Activated naive CD8-positive, alpha-beta T cell treated with anti-CD3 and anti-CD28 coated beads, Interleukin-2, amount 50 U/mL, for 16 hours (primary cell): ENCODE data around the gene CIAO2A.
"Not testable (repeated sequence)": the region's sequence is repeated elsewhere in the genome, so short reads cannot be mapped to it uniquely, and the experiment has no call there.

Experiments used
- DNase-seq: peaks from one replicate; pipeline ENCODE4 v3.0.0-alpha.2; 2020; ENCODE audit warnings: low read depth, low spot score

The CIAO2A gene

DNA sequence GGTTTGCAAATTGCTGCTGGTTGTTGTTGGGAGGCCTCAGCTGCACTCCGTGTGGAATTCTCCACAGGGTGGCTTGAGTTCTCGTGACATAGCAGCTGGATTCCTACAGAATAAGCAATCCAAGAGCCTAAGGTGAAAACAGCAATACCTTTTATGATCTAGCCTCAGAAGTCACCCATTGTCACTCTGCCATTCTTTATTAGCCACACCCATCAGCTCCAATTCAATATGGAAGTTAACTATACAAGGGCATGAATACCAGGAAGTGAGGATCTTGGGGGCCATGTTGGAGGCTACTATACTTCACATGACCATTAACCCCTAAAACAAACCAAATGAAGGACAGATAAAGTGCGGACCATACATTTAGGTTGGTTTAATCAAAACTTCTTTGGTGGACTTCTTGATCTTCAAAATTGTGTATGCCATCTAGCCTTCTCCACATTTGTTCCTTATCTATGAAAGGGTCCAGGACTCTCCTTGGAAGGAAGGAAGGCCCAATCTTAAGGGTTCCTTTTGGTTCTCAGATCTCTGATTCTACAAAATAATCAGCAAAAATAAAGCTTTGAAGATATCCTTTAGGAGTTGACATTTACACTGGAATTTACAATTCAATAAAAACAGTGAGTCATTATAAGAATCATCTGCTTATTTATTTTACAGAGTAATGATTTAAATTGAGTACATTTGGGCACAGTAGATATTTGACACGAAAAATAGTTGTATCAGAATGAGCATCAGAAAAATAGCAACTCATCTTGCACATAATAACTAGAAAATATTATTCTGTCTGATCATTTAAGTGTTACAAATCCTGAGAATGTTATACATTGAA is 21.5 kb downstream of the CIAO2A start:
- no peak for DNase-seq

DNA sequence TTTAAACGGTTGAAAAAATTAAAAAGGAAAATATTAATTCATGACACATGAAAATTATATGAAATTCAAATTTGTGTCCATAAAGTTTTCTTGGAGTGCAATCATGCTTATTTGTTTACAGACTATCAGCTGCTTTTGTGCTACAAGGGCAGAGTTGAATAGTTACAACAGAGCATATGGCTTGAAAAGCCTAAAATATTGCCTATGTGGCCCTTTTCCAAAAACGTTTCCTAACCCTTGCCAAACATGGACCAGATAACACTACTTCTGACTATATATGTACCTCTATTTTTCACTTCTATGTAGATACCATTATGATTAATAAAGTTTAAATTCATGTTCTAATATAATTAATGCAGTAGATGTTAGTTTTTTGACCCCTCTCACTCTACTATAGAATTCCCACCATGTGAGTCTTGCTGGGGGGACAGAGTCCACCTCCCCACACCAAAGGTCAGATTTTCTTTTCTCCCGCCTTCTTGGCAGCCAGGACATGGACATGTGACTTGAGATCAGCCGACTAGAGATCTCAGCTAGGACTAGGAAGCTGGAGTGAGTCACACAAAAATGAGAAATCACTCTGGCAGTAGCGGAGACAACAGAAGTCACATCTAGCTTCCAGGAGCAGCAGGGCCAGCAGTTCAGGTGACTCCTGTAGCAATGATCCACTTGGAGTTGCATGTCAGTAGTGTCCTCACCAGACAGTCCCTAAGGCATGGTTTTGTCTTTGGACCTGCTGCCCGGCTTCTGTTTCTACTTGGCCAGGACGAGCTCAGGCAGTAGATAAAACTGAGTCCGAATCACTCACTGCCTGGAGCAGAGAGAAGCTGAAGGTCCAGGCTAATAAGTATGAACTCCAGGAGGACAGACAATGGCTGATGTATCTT is 22.4 kb downstream of the CIAO2A start:
- no peak for DNase-seq

DNA sequence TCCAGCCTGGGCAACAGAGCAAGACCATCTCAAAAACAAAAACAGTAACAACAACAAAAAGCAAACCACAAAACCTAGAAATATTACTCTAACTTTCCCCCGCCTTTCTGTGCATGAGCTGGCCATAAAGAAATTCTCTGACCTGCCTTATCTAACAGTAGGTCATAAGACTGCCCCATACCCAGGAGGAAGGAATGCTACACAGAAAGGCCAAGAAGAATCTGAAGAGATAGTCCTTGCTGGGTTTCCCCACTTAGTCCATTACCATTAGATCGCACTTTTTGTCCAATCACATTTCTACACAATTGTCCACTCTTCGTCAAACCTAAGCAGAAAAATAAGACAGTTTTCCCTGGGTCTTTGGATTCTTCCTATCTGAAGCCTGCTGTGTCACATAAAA is 23.5 kb downstream of the CIAO2A start:
- DNase-seq, result no peak

DNA sequence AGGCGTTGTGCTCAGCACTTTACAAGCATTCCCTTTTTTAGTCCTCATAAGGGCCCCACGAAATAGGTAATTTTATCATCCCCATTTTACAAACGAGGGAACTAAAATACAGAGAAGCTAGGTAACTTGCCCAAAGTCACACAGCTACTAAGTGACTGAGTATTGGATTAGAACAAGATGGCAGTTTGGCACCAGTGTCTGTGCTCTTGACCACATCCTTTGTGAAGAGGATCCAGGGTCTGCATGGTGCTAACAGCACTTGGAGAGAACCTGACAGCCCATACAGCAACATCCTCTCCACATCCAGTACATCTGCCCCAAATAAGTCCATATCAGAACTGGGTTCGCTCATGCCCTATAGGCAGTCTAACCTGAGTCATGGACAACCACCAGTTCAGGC is 25.5 kb downstream of the CIAO2A start:
- no peak for DNase-seq

DNA sequence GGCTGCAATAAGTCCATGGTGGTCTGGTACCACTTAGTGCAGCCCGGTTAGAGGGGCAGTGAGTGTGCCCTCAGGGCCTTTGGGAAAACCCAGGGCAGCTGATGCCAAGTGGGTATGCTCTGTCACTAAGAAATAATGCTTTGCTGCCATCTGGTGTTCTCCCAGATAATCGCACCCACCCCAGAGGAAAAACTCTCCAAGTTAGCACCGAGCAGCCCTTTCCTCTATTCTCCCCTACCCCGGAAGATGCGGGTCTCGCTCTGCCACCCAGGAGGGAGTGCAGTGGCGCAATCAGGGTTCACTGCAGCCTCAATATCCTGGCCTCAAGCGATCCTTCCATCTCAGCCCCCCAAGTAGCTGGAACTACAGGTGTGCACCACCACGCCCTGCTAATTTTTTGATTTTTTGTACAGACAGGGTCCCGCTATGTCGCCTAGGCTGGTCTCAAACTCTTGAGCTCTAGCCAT is 26.0 kb downstream of the CIAO2A start:
- DNase-seq, result peak; percentile 39

DNA sequence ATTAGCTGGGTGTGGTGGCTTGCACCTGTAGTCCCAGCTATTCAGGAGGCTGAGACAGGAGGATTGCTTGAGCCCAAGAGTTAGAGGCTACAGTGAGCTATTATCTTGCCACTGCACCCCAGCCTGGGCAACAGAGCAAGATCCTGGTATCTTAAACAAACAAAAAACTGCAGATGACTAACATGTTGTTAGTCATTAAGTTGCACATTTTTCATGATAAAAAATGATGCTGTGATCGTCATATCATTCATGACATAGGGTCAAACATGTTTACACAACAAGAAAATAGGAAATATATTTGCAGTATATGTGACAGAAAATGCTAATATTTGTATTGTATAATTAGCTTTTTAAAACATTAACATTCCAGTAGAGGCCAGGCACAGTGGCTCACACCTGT is 27.2 kb downstream of the CIAO2A start:
- DNase-seq, result no peak

DNA sequence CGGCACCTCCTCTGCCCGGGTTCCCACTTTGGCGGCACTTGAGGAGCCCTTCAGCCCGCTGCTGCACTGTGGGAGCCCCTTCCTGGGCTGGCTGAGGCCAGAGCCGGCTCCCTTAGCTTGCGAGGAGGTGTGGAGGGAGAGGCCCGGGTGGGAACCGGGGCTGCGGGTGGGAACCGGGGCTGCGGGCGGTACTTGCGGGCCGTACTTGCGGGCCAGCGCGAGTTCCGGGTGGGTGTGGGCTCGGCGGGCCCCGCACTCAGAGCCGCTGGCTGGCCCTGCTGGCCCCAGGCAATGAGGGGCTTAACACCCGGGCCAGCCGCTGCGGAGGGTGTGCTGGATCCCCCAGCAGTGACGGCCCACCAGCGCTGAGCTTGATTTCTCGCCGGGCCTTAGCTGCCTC is 32.9 kb downstream of the CIAO2A start:
- DNase-seq, result no peak

DNA sequence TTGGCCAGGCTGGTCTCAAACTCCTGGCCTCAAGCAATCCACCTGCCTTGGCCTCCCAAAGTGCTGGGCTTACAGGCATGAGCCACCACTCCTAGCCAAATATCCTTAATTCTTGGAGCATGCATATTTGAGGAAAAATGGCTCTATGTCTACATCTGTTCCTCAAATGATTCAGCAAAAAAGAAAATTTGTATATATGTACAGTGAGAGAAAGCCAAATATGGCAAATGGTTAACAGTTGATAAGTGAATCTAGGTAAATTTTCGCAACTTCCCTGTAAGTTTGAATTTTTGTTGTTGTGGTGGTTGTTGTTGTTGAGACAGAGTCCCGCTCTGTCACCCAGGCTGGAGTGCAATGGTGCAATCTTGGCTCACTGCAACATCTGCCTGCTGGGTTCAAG is 34.5 kb downstream of the CIAO2A start:
- DNase-seq, result not testable (repeated sequence)

DNA sequence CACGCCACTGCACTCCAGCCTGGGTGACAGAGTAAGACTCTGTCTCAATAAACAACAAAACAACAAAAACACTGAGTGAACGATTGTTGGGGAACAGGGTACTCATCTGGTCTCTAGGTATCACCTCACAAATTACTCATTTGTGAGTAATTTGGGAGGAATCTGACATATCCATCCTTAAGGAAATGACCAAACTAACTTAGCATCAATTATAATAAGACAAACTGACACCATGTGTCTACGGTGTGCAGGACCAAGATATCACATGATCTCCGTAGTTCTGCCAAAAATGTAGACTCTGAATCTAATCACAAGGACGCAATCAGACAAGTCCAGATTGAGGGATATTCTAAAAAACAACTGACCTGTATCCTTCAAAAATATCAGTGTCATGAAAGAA is 35.4 kb downstream of the CIAO2A start:
- no peak for DNase-seq

DNA sequence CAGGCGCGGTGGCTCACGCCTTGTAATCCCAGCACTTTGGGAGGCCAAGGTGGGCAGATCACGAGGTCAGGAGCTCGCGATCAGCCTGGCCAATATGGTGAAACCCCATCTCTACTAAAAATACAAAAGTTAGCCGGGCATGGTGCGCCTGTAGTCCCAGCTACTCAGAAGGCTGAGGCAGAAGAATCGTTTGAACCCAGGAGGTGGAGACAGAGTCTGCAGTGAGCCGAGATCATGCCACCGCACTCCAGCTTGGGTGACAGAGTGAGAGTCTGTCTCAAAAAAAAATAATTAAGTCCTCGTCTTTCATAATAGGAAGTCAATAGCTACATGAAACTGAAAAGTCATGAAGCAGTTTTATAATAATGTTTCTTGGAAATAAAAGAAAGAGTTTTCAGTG is 40.0 kb downstream of the CIAO2A start:
- not testable (repeated sequence) for DNase-seq

DNA sequence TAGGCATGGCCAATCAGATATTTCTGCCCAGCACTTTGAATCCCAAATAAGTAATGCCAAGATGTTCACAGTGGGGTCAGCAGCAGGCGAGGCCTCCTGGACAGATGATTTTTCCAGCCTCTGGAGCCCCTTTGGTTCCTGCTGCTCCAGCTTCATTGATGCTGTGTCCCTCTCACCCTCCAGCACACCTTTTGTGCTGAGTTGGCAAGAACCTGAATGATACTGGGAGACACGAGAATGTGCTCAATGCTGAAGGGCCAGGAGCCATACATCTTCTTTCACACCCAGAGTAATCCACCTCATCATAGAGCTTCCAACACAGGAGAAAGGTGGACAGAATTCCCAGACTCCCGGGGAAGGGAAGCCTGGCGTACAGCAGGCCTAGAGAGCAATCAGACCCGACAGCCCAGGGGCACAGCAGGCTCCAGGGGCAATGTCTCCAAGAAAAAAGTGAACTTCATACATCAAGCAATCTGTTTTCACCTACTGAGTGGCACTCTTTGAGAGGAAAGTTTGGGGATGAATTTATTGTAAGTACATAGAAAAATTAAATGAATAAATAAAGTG is 40.6 kb downstream of the CIAO2A start:
- no peak for DNase-seq

DNA sequence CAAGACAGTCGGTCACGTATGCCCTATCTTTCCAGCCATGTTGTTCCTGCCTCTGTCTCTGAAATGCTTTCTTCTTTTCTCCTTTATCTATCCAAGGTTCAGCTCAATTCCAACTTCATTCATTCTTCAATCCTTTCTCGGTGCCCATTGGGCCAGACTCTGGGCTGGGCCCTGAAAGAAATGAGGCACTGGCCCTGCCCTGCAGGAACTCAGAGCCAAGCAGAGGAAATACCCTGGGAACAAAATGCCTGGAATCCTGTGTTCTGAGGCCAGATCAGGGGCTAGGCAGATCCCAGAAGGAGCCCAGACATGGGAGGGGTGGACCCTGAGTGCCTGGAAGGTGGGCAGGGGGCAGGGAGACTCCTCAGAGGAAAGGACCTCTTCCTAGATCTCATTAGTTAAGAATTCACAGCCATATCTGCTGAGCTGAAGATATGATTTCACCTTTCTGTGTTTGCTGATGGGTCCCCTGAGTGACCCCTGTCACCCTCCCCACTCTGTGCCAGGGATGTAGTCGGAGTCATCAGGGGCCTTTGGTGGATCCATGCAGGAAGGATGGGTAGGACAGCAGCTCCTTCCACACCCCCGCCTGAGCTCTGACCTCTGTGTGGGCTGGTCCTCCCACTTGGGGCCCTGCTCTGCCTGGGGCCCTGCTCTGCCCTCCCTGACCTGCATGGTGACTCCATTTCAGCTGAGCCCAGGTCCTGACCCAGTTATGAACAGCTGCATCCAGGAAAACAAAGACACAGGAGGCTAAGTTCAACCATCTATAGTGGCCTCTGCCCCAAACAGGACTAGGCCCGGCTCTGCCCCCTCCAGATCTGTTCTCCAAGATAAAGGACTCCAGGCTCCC is 42.0 kb downstream of the CIAO2A start:
- DNase-seq, result no peak

DNA sequence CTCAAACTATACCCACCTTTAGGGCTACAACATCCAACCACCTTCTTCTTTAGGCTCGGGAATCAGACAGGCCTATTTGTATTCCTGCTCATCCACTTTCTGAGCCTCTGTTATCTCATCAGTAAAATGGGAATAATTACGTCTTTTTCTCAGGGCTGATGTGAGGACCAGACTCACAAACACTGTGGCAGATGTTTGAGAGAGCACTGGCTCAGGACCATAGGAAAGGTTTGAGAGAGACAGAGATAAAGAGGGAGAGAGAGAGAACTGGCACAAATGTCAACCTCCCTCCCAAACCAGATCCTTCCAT is 42.6 kb downstream of the CIAO2A start:
- no peak for DNase-seq

DNA sequence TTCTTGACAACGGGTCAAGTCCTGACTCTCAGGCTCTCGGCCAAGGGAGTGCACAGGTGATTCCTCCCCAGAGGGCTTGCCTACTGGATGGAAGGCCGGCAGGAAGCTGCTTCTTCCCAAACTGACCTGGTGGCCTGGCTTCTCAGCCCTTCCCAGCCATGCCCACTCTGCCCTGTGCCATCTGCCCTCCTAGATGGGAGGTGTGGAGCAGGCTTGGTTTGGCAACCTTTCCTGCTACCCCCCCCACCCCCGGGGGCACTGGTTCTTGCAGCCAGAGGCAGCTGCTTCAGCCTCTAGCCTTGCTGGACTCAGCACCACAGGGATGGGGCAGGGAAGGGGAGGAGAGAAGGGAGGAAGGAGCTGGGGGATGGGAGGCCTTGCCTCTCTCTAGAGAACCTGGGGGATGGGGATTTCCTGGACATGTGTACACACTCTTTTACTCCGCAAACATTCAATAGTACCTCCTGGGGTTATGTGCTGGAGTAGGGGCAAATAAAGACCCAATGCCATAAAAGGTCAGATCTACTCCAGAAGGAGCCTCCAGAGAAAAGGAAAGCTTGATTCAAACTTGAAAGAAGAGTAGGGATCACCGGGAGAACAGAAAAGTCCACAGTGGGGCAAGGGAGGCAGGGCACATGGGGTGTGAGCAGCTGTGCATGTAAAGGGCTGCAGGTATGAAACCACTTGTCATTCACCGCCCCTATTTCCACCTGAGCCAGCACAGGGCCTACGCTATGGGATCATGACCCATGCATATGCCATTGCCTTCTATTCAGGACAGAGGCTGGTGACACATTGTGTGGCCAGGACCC is 43.2 kb downstream of the CIAO2A start:
- no peak for DNase-seq

DNA sequence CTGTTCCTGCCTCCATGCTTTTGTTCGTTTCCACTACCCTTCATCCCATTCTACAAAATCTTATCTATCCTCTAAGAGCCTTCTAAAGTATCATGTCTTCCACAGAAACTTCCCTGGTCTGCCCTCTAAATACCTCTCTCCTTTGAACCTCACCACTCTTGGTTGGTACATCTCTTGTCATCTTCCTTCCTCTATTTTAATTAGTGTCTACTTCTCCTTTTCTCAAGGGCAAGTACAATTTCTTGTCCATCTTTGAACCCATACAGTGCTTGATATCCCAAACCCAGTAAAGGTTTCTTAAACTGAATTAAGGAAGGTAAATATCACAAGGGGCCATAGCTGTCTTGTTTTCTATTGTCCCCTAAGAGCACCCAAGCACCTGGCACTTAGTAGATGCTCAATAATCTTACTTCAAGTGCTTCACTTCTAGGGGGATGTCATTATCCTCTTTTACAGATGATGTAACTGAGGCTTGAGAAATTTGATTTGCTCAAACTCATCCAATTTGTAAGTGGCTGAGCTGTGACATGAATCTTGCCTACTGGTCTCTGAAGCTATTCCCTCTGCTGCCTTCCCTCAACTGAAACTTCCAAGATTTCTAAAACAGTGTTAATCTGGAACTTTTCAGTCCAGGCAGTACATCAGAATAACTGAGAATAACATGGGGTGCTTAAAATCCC is 44.7 kb downstream of the CIAO2A start:
- DNase-seq, result no peak

DNA sequence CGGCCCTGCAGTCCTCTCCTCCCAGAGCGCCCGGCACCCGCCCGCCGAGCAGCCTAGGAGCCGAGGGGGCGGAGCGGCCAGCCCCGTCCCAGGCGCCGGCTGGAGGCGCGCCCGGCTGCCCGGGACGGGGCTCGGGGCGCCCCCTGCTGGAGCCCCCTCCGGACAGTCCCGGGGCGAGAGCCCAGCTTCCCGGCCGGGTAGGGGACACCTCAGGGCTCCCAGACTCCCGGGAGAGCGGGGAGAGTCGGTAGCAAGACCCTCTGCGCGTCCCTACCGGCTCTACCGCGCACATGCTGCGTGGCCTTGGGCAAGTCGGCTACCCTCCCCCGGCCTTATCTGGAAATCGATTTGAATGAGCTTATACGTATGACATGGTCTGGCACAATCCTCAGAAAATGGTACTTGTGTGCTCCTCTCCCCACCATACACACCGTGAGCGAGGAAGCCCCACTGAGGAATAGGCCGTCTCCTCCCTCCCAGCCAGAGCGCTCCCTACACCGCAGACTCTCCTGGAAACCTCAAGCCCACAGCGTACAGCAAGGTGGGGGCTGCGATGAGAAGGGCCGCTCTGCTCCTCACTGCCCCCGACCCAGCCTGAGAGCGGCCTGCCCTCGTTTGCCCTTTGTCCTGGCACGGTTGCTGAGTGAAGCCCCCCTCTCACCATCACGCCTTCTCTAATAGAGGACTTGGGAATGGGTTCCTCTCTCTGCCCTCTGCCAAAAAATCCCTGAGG is 47.1 kb downstream of the CIAO2A start, which contains the start of gene DAPK2:
TSS of gene DAPK2 (minus strand) at position 65 of the 733 bp plus-strand sequence. CDS start 6,224 bp downstream, outside the sequence.
- DNase-seq, result peak; percentile 24

DNA sequence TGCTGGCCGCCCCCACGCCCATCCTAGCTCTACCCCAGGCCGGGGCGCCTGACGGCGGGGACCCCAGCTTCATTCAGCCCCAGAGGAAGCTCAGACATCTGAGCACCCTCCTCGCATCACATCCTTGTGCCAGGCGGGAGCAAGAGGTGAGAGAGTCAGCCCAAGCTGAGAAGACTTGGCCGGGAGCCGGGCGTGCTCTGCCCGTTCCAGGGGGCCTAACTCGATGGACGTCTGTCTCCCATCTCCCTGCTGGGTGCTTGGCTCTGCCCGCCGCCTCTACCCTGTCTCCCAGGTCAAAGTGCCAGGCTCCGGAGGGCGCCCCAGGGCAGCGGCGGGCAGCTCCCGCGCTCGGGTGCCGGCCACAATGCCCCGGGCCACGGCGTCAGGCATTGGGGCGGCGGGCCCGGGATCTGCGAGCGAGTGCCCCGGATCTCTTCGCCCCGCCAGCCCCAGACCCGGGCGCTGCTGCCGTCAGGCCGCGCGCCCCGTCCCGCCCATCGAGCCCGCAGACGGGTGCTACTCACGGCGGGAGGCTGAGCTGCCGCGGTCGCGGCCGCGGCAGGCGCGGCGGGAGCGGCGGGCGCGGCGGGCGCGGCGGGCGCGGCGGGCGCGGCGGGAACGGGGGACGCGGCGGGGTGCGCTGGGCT is 47.7 kb downstream of the CIAO2A start:
- no peak for DNase-seq

DNA sequence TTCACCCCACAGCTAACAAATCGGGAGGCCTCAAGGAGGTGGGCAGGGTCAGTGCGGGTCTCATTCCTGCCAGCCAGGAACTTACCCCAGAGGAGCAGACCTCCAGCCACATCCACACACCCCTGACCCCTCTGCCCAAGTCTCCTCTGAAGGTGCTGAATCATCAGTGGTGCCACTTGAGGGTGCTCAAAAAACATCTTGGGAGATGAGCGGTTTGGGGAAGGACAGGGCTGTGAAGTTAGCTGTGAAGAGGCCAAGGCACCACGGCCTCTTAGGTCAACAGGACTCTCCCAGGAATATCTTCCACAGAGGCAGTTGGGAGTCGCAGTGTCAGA is 48.6 kb downstream of the CIAO2A start:
- no peak for DNase-seq
